ENCODE measurements around the gene R3HDM4. TPM values are rescaled to one million over a fixed set of nuclear protein-coding genes. Genes with fewer than 3 reads are reported as not detected.

The R3HDM4 gene
- polyA plus RNA-seq, 4 donors = 29.5 to 52.7 (median 42.3) TPM

GRCh38 chr19:890831-891230, 22.2 kb downstream of the R3HDM4 start:
- DNase-seq = no peak

DNA sequence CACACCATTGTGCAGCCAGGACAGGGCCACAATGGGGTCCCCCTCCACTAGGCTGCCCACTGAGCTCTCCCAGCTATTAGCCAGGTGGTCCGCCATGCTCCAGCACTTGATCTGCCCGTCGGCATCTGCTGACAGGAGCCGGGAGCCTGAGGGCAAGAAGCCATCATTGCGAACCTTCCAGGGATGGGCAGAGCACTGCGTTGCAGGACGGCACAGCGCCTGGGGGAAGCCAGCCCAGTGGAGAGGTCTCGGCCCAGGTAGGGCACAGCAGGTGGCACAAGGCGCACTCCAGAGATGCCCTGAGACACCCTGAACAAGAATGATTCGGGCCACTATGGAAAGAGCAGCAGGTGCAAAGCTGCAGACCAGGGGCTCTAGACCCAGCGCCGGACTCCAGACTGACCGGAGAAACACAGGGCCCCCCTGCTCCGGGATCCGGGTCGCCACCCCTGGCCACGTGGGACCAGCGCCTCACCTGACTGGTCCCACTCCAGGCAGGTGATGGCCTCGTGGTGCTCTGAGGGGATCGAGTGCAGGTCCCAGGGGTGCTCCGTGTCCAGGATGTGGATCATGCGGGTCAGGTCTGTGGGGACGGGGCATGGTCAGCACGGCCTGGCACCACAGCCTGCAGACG, 23.2 kb downstream of the R3HDM4 start:
- FAIRE-seq (no peak), DNase-seq (no peak)
- H3K4me1 ChIP-seq (ENCODE audit: control insufficient read depth in 3 of 3, insufficient read depth in 2 of 3, low read depth in 1 of 3, low read length in 2 of 3) = peaks cover 0 to 14% (median 5%) of the 10 kb centered on the region in 3 donors
- H3K36me3 ChIP-seq (ENCODE audit: control insufficient read depth in 3 of 3, insufficient read depth in 2 of 3, low read depth in 1 of 3, low read length in 3 of 3) = peaks cover 2 to 64% (median 9%) of the 10 kb centered on the region in 3 donors
- WGBS, 3 donors = 94 to 96% (median 94%) methylated on average over 23 to 26 of the region's 26 CpGs
- H3K9me3 ChIP-seq (ENCODE audit: control insufficient read depth in 2 of 2, insufficient read depth in 1 of 2, low read depth in 1 of 2, low read length in 1 of 2) = no peaks in the 10 kb centered on the region
- no peaks in the 10 kb centered on the region for H3K27me3 ChIP-seq (ENCODE audit: control insufficient read depth in 3 of 3, insufficient read depth in 3 of 3, low read length in 3 of 3)
- no peak overlapping the region for H3K27ac ChIP-seq (ENCODE audit: low read depth in 1 of 3, low read length in 2 of 3)
- H3K4me3 ChIP-seq (ENCODE audit: low read depth in 1 of 3, low read length in 3 of 3) = no peak overlapping the region

More at GRCh38 chr19:890831-891230, 22.2 kb downstream of the R3HDM4 start:
- H3K36me3 ChIP-seq (ENCODE audit: control insufficient read depth in 3 of 3, insufficient read depth in 2 of 3, low read depth in 1 of 3, low read length in 3 of 3) = peaks cover 0 to 54% (median 6%) of the 10 kb centered on the region in 3 donors
- no peak overlapping the region for H3K27ac ChIP-seq (ENCODE audit: low read depth in 1 of 3, low read length in 2 of 3)
- peaks cover 0 to 14% (median 5%) of the 10 kb centered on the region in 3 donors for H3K4me1 ChIP-seq (ENCODE audit: control insufficient read depth in 3 of 3, insufficient read depth in 2 of 3, low read depth in 1 of 3, low read length in 2 of 3)
- H3K27me3 ChIP-seq (ENCODE audit: control insufficient read depth in 3 of 3, insufficient read depth in 3 of 3, low read length in 3 of 3) = no peaks in the 10 kb centered on the region
- 84 to 91% (median 89%) methylated on average over 17 to 18 of the region's 18 CpGs for WGBS, 3 donors
- FAIRE-seq = no peak
- H3K9me3 ChIP-seq (ENCODE audit: control insufficient read depth in 2 of 2, insufficient read depth in 1 of 2, low read depth in 1 of 2, low read length in 1 of 2) = no peaks in the 10 kb centered on the region
- no peak overlapping the region for H3K4me3 ChIP-seq (ENCODE audit: low read depth in 1 of 3, low read length in 3 of 3)

DNA sequence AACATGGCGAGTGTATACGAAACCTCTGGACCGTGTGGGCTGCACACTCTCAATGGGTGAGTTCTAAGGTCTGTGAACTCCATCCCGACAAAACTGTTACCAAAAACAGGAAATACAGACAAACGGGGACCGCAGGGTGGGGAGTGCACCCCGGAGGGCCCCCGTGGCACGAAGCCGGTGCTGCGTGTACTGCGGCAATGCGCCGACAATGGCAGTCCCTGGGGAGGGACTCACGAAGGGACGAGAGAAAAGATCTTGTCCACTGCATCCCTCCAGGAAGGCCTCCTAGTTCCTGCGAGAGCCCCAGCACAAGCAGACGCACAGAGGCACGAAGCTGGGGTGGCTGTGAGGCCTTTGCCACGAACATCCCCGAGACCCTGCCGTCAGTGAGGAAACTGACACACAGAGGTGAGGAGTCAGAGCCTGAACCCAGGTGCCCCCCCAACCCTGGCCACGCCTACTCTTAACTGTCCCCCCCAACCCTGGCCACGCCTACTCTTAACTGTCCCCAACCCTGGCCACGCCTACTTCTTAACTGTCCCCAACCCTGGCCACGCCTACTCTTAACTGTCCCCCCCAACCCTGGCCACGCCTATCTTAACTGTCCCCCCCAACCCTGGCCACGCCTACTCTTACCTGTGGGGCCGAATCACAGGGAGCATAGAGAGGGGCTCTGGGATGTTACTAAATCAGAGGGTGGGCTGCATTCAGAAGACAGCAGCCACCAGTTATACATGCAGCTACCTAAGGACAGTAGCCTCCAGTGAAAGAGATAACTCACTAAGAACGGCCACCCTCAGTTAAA, 24.2 kb downstream of the R3HDM4 start:
- FAIRE-seq (no peak), DNase-seq (no peak)
- Histone ChIP-seq H3K27me3 (ENCODE audit: control insufficient read depth in 3 of 3, insufficient read depth in 3 of 3, low read length in 3 of 3) (no peaks in the 10 kb centered on the region), H3K4me3 (ENCODE audit: low read depth in 1 of 3, low read length in 3 of 3) (no peak overlapping the region), H3K9me3 (ENCODE audit: control insufficient read depth in 2 of 2, insufficient read depth in 1 of 2, low read depth in 1 of 2, low read length in 1 of 2) (no peaks in the 10 kb centered on the region), H3K36me3 (ENCODE audit: control insufficient read depth in 3 of 3, insufficient read depth in 2 of 3, low read depth in 1 of 3, low read length in 3 of 3) (peaks cover 3 to 74% (median 9%) of the 10 kb centered on the region in 3 donors), H3K4me1 (ENCODE audit: control insufficient read depth in 3 of 3, insufficient read depth in 2 of 3, low read depth in 1 of 3, low read length in 2 of 3) (peaks cover 0 to 14% (median 5%) of the 10 kb centered on the region in 3 donors), H3K27ac (ENCODE audit: low read depth in 1 of 3, low read length in 2 of 3) (no peak overlapping the region)
- 90 to 91% (median 90%) methylated on average over 27 to 30 of the region's 30 CpGs for WGBS, 3 donors

- Histone ChIP-seq H3K9me3 (ENCODE audit: control insufficient read depth in 2 of 2, insufficient read depth in 1 of 2, low read depth in 1 of 2, low read length in 1 of 2) (no peaks in the 10 kb centered on the region), H3K27ac (ENCODE audit: low read depth in 1 of 3, low read length in 2 of 3) (no peak overlapping the region), H3K36me3 (ENCODE audit: control insufficient read depth in 3 of 3, insufficient read depth in 2 of 3, low read depth in 1 of 3, low read length in 3 of 3) (peaks cover 3 to 86% (median 9%) of the 10 kb centered on the region in 3 donors), H3K4me3 (ENCODE audit: low read depth in 1 of 3, low read length in 3 of 3) (no peak overlapping the region), H3K27me3 (ENCODE audit: control insufficient read depth in 3 of 3, insufficient read depth in 3 of 3, low read length in 3 of 3) (no peaks in the 10 kb centered on the region), H3K4me1 (ENCODE audit: control insufficient read depth in 3 of 3, insufficient read depth in 2 of 3, low read depth in 1 of 3, low read length in 2 of 3) (peaks cover 0 to 12% (median 5%) of the 10 kb centered on the region in 3 donors)
- DNase-seq (no peak), FAIRE-seq (no peak)
- 95 to 97% (median 95%) methylated on average over 10 of the region's 10 CpGs for WGBS, 3 donors
These were observed 25.4 kb downstream of the R3HDM4 start for GRCh38 chr19:887599-887998.

GRCh38 chr19:887072-887471, 25.9 kb downstream of the R3HDM4 start:
- no peak for FAIRE-seq
- WGBS, 3 donors = 85 to 91% (median 89%) methylated on average over 16 of the region's 16 CpGs
- no peak for DNase-seq
- H3K27me3 ChIP-seq (ENCODE audit: control insufficient read depth in 3 of 3, insufficient read depth in 3 of 3, low read length in 3 of 3) = no peaks in the 10 kb centered on the region
- peaks cover 3 to 91% (median 9%) of the 10 kb centered on the region in 3 donors for H3K36me3 ChIP-seq (ENCODE audit: control insufficient read depth in 3 of 3, insufficient read depth in 2 of 3, low read depth in 1 of 3, low read length in 3 of 3)
- no peak overlapping the region for H3K4me3 ChIP-seq (ENCODE audit: low read depth in 1 of 3, low read length in 3 of 3)
- no peaks in the 10 kb centered on the region for H3K9me3 ChIP-seq (ENCODE audit: control insufficient read depth in 2 of 2, insufficient read depth in 1 of 2, low read depth in 1 of 2, low read length in 1 of 2)
- no peak overlapping the region for H3K27ac ChIP-seq (ENCODE audit: low read depth in 1 of 3, low read length in 2 of 3)
- H3K4me1 ChIP-seq (ENCODE audit: control insufficient read depth in 3 of 3, insufficient read depth in 2 of 3, low read depth in 1 of 3, low read length in 2 of 3) = peaks cover 0 to 9% (median 4%) of the 10 kb centered on the region in 3 donors

DNA sequence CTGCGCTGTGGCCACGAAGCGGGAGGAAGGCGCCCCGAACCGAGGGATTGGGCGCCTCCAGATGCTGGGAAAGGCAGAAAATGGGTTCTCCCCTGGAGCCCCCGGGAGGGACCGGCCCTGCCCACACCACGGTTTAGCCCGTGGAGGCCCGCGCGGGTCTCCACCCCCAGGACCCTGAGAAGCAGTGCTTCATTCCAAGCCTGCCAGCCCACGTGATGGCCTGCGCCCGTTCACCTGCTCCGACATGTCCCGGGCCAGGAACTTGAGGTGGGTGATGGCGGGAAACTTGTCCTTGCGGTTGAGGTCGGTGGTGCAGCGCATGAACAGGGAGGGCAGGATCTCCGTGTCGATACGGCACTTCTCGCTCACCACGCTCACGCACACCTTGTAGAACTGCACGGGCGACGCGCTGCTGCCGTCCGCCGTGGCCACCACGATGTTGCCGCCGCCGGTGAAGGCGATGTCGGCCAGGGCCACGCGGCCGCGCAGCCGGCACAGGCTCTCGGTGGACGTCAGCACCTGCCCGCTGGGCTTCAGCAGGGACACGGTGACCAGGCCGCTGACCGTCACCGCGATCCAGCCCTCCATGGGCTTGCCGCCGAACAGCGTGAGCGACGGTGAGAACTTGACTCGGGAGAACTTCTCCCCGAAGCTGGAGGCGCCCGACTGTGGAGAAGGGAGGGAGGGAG, 27.3 kb downstream of the R3HDM4 start:
- Histone ChIP-seq H3K36me3 (ENCODE audit: control insufficient read depth in 3 of 3, insufficient read depth in 2 of 3, low read depth in 1 of 3, low read length in 3 of 3) (peaks cover 5 to 98% (median 17%) of the 10 kb centered on the region in 3 donors), H3K27ac (ENCODE audit: low read depth in 1 of 3, low read length in 2 of 3) (no peak overlapping the region), H3K27me3 (ENCODE audit: control insufficient read depth in 3 of 3, insufficient read depth in 3 of 3, low read length in 3 of 3) (no peaks in the 10 kb centered on the region), H3K4me3 (ENCODE audit: low read depth in 1 of 3, low read length in 3 of 3) (no peak overlapping the region), H3K4me1 (ENCODE audit: control insufficient read depth in 3 of 3, insufficient read depth in 2 of 3, low read depth in 1 of 3, low read length in 2 of 3) (no peaks in the 10 kb centered on the region), H3K9me3 (ENCODE audit: control insufficient read depth in 2 of 2, insufficient read depth in 1 of 2, low read depth in 1 of 2, low read length in 1 of 2) (no peaks in the 10 kb centered on the region)
- no peak for DNase-seq
- WGBS, 3 donors = 97 to 98% (median 97%) methylated on average over 56 to 64 of the region's 64 CpGs
- FAIRE-seq = no peak

- Histone ChIP-seq H3K4me3 (ENCODE audit: low read depth in 1 of 3, low read length in 3 of 3) (no peak overlapping the region), H3K27ac (ENCODE audit: low read depth in 1 of 3, low read length in 2 of 3) (no peak overlapping the region), H3K27me3 (ENCODE audit: control insufficient read depth in 3 of 3, insufficient read depth in 3 of 3, low read length in 3 of 3) (no peaks in the 10 kb centered on the region), H3K9me3 (ENCODE audit: control insufficient read depth in 2 of 2, insufficient read depth in 1 of 2, low read depth in 1 of 2, low read length in 1 of 2) (no peaks in the 10 kb centered on the region), H3K36me3 (ENCODE audit: control insufficient read depth in 3 of 3, insufficient read depth in 2 of 3, low read depth in 1 of 3, low read length in 3 of 3) (peaks cover 5 to 98% (median 15%) of the 10 kb centered on the region in 3 donors), H3K4me1 (ENCODE audit: control insufficient read depth in 3 of 3, insufficient read depth in 2 of 3, low read depth in 1 of 3, low read length in 2 of 3) (no peaks in the 10 kb centered on the region)
- no peak for DNase-seq
- no peak for FAIRE-seq
- WGBS, 3 donors = 95 to 96% (median 95%) methylated on average over 42 to 51 of the region's 51 CpGs
These were observed 28.4 kb downstream of the R3HDM4 start for GRCh38 chr19:884420-885211.
